Stimulated activated CD8-positive, alpha-beta memory T cell treated with anti-CD3 and anti-CD28 coated beads, Interleukin-15, amount 100 ng/mL, for 48 hours (primary cell): ENCODE results near the gene HSD11B2.

Source experiments
- DNase-seq, 2 donors: peaks; one replicate each; pipeline ENCODE4 v3.0.0-alpha.2; 2020; ENCODE audit warnings: low read depth in 2 of 2

The HSD11B2 gene

DNA sequence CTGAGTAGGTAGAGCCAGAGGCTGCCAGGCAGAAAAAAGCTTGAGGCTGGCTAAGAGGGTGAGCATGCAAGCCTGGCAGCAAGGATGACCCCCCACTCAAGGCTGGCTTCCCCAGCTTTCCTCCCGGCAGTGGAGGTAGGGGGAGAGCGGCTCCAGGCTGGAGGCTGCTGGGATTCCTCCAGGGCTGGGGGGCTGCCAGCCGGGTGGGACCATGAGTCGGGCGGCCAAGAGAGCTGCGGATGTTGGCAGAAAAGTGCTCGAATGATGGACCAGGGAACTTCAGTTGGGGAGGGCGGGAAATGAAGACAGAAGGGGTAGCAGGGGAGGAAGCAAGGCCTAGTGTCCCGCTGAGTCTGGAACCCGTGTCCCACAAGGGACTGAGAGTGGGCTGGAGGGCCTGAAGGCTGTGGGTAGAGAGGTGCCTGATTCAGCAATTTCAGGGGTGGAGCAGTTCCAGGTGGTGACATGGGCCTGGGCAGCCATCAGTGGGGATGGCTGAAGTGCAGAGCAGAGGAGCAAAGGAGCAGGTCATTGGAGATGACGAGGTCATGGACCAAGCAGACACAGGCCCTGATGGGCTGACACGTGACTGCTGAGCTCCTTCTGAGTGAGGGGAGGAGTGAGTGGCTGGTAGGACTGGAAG lies 20.3 kb downstream of the HSD11B2 start:
- no peak for DNase-seq

- no peak for DNase-seq
Observed at GRCh38 chr16:67451704-67452435, 20.9 kb downstream of the HSD11B2 start.

DNA sequence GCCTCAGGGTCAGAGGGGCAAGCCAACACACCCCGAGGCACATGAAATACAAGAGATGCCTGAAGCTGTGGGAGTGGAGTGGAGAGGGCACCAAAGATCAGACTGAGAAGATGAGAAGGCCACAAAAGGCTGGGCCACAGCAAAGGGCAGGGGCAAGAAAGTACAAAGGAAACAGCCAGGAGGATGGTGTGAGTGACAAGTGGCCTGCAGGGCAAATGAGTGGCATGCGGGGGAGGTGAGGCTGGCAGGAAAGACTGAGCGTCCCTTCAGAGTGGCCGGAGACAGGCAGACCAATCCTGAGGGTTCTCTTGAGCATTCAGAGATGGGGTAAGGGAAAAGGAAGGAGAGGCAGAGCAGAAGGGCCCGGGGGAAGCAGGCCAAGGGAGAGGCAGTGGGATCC lies 23.2 kb downstream of the HSD11B2 start:
- no peak for DNase-seq

- DNase-seq: no peak
Observed at GRCh38 chr16:67454852-67455251, 23.9 kb downstream of the HSD11B2 start.

DNA sequence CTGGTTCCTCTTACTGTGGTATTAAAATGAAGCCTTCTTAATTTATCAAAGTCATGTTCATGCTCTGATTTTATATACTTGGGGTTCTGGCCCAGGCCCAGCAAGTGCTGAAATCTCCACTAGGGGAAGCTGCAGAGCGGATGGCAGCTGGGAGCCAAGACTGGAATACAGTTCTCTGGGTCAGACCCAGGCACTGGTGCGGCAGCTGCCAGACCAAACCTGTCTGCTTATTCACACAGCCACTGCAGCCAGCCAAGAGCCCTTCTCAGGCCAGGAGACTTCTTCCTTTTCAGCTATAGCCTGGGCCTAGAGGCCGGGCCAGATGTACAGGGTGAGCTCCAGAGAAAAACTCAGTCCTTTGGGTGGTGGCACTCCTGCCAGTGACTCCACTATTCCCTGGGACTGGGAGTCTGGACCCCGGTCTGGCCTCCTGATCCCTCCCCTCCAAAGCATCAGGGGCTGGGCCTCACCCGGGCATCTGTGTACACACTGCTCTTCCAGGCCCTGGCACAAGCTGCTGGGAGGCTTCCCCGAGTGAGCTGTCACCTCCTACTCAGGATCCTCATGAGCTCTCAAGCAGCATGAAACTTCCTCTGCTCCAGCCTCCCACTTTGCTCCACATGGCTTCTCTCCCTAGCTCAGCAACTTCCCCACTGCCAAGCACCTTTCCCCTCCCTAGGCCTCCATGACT lies 25.6 kb downstream of the HSD11B2 start:
- no peak for DNase-seq

- no peak for DNase-seq
Observed at GRCh38 chr16:67457611-67458010, 26.7 kb downstream of the HSD11B2 start.

GRCh38 chr16:67458121-67458641 lies 27.3 kb downstream of the HSD11B2 start:
- no peak for DNase-seq

GRCh38 chr16:67459066-67459860 lies 28.3 kb downstream of the HSD11B2 start:
- no peak for DNase-seq

DNA sequence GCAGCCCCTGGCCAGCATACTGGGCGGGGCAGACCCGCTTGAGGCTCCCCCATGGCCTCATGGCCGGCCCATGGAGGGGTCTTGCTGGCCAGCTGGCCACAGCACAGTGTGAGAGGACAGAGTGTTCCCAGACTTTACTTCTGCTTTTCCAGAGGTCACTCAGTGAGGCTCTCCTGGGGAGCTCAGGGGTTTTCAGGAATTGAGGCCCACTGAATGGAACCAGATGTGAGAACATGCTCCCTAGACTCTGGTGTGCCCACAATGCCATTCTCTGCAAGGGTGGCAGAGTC lies 28.9 kb downstream of the HSD11B2 start:
- no peak for DNase-seq

DNA sequence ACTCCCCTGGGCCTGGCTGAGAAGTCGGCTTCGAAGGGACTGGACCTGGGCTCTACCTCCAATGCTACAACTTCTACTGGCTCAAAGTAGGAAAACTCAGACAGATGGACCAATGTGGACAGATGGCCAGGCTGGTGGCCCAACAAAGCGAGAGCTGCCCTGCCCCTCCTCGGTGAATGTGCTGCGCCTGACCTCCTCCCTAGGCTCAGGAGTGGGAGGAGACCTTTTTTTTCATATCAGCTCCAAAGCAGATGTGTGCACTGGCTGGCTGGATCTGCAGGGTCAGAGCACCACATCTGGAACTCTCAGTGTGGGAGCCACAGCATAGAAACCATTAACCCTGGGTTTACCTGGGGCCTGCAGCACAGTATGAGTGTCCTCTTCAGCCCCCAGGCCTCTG lies 29.2 kb downstream of the HSD11B2 start:
- DNase-seq: no peak

- DNase-seq: no peak
Observed at GRCh38 chr16:67460961-67461360, 30.0 kb downstream of the HSD11B2 start.

DNA sequence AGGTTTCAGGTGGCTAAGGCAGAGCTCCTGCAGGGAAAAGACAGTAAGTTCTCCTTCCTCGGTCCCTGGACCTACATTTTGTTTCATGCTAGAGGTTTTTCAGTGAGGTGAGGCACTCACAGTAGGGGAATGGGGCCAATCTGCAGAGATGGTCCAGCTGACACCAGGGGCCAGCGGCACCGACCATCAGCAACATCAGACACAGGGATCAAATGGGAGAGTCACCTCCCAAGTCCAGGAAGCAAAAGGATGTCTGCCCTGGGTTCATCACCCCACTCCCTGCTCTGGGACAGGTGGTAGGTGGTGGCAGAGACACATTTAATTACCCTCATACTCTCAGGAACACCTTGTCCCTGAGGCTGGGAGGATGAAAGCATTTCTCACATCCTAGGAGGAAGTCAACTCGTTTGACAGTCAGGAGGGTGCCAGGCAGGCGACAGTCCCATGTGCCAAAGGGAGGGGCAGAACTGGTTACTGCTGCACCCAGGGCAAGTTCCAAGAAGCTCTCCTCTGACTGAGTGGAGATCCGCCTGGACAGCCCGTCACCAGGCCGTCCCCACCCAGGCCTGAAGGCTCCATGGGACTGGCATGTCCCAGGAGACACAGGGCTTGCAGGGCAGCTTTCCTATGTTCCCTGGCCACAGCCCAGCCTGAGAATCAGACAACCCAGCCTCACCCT lies 30.8 kb downstream of the HSD11B2 start:
- no peak for DNase-seq

- no peak for DNase-seq
Observed at GRCh38 chr16:67462279-67462655, 31.3 kb downstream of the HSD11B2 start.

- no peak for DNase-seq
Observed at GRCh38 chr16:67463059-67463458, 32.1 kb downstream of the HSD11B2 start.

GRCh38 chr16:67463691-67464090 lies 32.8 kb downstream of the HSD11B2 start:
- no peak for DNase-seq

DNA sequence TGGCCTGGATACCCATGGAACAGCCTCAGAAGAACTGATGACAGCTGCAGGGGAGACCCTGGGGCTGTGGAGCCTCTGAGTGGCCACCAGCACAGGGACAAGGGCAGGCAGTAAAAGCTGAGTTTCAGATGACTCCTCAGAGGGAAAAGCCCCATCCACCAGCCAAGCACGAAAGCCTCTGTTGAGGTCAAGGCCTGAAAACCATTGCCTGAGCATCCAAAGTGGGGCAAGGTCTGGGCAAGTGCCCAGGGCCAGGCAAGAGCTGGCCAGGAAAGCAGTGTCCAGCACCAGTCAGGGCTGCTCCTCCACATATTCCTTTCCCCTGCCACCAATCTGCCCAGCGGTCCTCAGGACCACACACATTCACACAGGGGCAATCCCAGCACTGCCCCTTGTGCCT lies 33.6 kb downstream of the HSD11B2 start:
- DNase-seq: no peak

- no peak for DNase-seq
Observed at GRCh38 chr16:67466581-67466980, 35.7 kb downstream of the HSD11B2 start.

GRCh38 chr16:67468731-67469130 lies 37.8 kb downstream of the HSD11B2 start:
- no peak for DNase-seq

- no peak for DNase-seq
Observed at GRCh38 chr16:67470359-67470758, 39.4 kb downstream of the HSD11B2 start.

DNA sequence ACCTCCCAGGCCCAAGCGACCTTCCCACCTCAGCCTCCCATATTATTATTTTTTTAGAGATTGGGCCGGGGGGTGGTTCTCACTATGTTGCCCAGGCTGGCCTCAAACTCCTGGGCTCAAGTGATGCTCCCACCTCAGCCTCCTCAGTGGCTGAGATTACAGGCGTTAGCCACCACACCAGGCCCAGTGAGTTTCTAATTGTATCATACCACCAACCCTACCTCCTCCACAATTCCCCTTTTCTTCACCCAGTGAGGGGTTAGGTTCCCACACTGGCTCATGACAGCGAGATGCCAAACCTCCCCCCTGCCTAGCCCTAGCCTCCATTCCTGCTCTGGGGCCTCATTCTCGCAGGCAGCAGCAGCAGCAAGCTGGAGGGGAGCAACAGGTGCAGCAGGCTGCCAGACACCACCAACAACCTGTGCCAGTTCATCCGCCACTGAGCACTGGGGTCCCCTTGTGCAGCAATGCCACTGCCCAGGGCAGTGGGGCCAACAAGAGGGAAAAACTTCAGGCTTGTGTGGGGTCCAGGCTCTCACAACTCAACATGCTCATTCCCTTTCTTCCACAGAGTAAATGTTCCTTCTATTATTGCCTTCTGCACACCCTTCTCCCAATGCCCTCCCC lies 41.0 kb downstream of the HSD11B2 start:
- DNase-seq: no peak
